GM12892 (cell line): ENCODE data around the gene PLCH1.

Source experiments
- POLR2A ChIP-seq: IDR thresholded peaks from 2 replicates; pipeline ENCODE4 v1.6.1; 2011; ENCODE audit warnings: low read depth, low read length, control low read depth
- POLR2AphosphoS5 ChIP-seq: IDR thresholded peaks from 2 replicates; pipeline ENCODE4 v1.6.1; 2011; ENCODE audit warnings: low read depth, low read length, control low read depth
- TAF1 ChIP-seq: IDR thresholded peaks from 2 replicates; pipeline ENCODE4 v1.6.1; 2011; ENCODE audit warnings: low read depth, mild to moderate bottlenecking, control low read depth, low read length, borderline replicate concordance

DNA sequence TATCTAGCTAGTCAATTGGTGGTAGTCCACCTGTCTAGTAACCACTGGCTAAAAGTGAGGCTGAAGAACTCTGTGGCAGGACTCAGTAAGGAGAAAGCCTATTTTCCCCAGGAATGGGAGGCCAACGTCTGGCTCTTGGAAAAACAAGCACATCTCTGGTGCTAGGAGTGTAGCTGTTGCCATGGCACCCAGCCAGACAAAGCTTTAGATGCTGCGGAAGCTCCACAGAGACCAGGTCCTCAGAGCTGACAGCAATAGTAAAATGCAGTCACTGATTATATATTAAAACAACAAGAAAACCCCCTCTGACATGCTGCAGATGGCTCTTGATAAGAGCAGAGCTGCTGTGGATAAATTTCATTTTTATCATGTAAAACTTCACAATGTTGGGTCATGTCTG lies 326.5 kb downstream of the PLCH1 start:
- no peak for TF ChIP-seq POLR2A
- no peak for TF ChIP-seq POLR2AphosphoS5
- TF ChIP-seq TAF1 = no peak
